ENCODE results near the gene ATP8B4.

DNA sequence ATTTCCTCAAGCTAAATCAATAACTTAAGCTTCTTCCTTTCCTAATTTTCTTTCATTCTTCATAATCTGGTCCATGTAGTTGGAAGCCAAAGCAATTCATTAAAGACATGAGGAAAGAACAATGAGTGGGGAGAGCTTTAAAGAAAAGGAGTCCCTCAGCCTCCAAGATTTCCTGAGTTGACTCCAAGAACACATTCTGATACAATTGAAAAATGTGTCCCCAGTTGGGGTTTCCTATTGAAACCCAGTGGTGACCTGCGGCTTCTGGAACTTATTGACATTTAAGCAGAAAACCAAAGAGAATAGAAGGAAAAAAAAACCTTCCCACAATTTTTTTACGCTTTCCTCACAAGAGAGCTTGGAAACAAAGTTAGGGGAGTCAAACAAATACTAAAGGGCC lies 37.0 kb downstream of the ATP8B4 start:
- TF ChIP-seq EZH2 (IDR thresholded peaks at IDR 0.05; ENCODE audit: insufficient read depth, poor library complexity, severe bottlenecking) (no peak), EZH2phosphoT487 (IDR thresholded peaks at IDR 0.05; ENCODE audit: insufficient read depth, low read depth) (no peak)

Measured in GM23248 (cell line).